Measurements from ENCODE around the gene RPS6KC1.
"Not testable (repeated sequence)": the region's sequence is repeated elsewhere in the genome, so short reads cannot be mapped to it uniquely, and the experiment has no call there.

The RPS6KC1 gene

DNA sequence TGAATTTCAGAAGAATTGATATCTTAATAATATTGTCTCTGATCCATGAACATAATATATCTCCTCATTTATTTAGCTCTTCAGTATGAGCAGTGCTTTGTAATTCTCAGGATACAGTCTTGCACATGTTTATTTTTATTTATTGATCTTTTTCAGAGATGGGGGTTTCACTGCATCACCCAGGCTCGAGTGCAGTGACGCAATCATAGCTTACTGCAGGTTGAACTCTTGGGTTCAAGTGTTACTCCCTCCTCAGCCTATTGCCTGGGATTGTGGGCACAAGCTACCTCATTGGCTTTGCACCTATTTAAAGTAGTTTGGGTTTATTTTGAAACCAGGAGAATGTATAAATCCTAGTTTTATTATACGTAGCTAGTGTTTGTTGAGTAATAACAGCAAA lies 4.7 kb downstream of the RPS6KC1 start:
- DNase-seq (ENCODE audit: low read depth): no peak

DNA sequence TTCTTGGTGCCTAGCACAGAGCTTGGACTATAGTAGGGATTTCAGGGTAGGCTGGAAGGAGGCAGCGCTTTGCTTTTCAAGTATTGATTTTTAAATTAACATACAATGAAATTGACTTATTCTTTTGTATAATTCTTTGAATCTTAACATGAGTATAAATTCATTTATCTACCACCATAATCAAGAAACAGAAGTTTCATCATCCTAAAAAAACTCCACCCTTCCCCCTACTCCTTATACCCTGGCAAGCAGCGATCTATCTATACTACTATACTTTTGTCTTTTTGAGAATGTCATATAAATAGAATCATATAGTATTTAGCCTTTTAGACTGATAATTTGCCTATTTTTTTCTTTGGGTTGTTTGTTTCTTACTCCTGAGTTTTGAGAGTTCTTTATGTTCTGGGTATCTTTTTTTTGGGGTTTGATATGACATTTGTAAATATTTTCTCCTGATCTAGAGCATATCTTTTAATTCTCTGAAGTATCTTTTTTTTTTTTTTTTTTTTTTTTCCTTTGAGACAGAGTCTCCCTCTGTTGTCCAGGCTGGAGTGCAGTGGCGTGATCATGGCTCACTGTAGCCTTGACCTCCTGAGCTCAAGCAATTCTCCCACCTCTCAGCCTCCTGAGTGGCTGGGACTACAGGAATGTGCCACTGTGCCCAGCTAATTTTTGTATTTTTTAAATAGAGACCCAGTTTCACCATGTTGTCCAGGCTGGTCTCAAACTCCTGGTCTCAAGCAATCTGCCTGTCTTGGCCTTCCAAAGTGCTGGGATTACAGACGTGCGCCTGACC lies 6.4 kb downstream of the RPS6KC1 start:
- DNase-seq (ENCODE audit: low read depth): no peak

DNA sequence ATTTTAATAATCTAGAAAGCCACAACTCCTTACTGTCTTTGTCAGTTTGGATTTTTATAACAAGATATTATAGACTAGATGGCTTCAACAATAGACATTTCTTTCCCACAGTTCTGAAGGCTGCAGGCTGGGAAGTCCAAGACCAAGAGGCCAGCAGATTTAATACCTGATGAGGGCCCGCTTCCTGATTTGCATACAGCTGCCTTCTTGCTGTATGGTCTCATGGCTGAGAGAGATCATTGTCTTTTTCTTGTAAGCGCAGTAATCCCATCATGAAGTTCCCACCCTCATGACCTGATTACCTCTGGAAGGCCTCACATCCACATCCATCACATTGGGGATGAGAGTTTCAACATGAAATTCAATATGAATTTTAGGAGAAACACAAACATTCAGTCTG lies 9.8 kb downstream of the RPS6KC1 start:
- DNase-seq (ENCODE audit: low read depth): no peak

GRCh38 chr1:213061263-213061662 lies 10.2 kb downstream of the RPS6KC1 start:
- no peak for DNase-seq (ENCODE audit: low read depth)

DNA sequence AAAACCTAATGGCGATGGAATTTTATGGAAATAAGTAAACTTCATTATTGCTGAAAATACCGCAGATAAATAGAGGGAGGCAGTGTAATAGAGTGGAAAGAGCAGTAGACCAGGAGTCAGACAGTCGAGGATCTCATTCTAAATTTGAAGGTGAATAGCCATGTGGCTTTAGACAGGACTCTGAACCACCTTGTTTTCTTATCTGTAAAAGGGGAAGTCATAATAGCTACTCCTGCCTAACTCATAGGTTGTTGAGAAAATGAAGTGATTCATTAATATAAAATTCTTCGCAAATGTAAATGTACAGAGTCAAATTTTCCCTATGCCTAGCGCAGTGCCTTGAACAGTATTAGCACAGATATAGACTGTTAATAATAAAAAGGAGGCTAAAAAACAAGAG lies 14.8 kb downstream of the RPS6KC1 start:
- no peak for DNase-seq (ENCODE audit: low read depth)

- no peak for DNase-seq (ENCODE audit: low read depth)
Observed at GRCh38 chr1:213066363-213066762, 15.3 kb downstream of the RPS6KC1 start.

- DNase-seq (ENCODE audit: low read depth): no peak
Observed at GRCh38 chr1:213067352-213067751, 16.3 kb downstream of the RPS6KC1 start.

DNA sequence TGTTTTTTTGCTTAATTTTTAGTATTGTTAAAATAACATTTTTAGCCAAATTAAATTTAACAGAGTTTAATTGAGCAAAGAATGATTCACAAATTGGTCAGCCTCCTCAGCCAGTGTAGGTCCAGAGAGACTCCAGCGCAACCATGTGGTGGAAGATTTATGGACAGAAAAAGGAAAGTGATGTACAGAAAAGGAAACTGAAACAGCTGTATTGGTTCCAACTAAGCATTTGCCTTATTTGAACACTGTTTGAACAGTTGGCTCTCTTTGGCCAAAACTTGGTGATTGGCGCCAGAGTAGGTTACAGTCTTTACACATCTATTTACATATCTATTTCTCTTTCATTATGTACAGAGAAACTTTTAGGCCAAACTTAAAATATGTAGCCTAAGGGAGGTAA lies 19.4 kb downstream of the RPS6KC1 start:
- DNase-seq (ENCODE audit: low read depth): peak; percentile 88

GRCh38 chr1:213075725-213076124 lies 24.7 kb downstream of the RPS6KC1 start:
- DNase-seq (ENCODE audit: low read depth): no peak

DNA sequence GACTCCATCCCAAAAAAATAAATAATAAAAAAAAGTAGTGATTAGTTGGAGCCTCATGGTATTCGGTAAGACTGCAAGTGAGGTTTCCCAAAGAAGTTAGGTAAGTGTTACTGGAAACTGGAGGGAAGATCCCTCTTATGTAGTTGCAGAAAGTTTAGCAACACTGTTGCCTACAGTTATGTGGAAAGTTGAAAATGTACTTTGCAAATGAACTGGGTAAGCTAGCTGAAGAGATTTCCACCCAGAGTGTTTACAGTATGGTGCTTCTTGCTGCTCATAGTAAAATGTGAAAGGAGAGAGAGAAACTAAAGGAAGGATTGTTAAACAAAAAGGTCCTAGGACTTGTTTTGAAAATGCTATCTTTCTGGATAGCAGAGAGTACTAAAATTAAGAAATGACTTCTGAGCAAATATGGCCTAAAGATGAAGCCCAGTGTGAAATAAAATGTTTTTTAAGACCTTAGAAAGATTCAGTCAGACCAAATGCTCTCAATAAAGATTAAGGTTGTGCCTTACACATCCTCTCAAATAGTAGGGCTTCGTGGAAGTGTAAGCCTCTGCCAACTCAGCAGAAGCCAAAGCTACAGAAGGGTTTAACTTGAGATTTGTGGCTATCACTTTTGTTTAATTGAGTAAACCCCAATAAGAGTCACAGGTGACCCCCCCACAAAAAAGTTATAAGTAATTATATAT lies 31.5 kb downstream of the RPS6KC1 start:
- DNase-seq (ENCODE audit: low read depth): no peak

DNA sequence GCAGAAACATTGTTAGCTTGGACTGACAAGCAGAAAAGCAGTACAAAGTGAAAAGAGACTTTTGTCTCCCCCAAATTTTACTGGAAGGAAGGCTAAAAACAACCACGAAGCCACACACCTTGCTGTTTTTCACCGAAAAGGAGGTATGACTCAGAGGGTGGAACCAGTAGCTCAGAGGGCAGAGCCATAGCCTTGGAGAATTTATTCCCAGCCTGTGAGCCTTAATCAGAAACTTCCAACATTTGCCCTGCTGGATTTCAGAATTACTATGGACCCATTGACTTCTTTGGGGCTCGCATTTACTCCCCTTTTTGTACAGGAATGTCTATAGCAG lies 32.0 kb downstream of the RPS6KC1 start:
- no peak for DNase-seq (ENCODE audit: low read depth)

DNA sequence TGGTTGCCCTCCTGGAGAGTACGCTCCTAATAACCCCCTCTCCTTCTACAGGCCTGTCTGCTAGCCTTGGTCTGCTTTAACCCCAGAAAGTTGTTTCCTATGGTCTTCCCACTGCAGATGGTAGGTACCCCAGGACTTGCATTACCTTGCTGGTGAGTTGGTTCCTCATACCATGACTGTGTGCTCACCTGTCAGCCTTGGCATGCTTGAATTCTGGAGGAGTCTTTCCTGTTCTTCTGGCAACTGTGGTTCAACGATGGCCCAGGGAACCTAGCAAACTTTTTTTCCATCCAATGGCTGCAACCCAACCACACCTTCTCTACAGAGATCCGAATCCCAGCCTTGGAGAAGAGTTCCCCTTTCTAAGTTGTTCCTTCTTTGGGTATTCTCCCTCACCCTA lies 36.9 kb downstream of the RPS6KC1 start:
- DNase-seq (ENCODE audit: low read depth): no peak

DNA sequence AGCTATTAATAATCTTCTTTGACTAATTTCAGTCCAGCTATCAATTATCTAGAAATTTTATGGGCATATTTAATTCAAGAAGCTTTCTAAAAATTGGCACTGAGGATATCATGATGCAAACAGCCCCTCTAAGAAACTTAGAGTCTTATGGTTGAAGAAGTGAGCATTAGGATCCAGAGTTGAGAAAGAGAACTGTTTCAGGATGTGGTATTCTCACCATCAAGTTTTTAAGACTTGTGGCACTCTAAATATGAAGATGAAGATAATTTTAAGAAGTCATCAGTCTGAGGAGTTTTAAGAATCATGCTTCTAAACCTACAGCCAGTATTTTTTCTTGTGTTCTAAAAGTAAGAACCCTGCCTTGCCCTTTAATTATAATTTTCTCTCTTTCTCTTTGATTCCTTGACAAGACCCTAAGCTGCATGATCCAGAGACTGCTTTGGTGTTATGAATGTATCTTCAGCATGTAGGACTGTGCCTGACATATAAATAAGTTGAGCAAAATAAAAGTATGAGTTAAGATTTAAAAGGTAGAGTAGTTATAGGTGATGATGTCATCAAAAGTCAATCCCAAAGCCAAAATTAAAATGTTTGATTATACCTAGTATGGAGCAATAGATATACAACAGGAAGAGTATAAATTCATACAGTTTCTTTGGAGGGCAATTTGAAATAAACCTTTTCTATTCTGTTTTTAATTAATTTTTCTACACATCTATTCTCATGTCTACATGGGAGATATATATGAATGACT lies 39.1 kb downstream of the RPS6KC1 start:
- DNase-seq (ENCODE audit: low read depth): no peak

GRCh38 chr1:213094446-213094845 lies 43.4 kb downstream of the RPS6KC1 start:
- DNase-seq (ENCODE audit: low read depth): no peak

- DNase-seq (ENCODE audit: low read depth): no peak
Observed at GRCh38 chr1:213095467-213095866, 44.4 kb downstream of the RPS6KC1 start.

- DNase-seq (ENCODE audit: low read depth): no peak
Observed at GRCh38 chr1:213099682-213100399, 48.8 kb downstream of the RPS6KC1 start.

DNA sequence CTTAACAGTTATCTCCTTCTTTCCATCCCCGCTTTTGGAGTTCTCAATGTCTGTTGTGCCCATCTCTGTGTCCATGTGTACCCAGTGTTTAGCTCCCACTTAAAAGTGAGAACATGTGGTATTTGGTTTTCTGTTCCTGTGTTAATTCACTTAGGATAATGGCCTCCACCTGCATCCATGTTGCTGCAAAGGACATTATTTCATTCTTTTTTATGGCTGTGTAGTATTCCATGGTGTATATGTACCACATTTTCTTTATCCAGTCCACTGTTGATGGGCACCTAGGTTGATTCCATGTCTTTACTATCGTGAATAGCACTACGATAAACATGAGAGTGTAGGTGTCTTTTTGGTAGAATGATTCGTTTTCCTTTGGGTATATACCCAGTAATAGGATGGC lies 49.5 kb downstream of the RPS6KC1 start:
- not testable (repeated sequence) for DNase-seq (ENCODE audit: low read depth)

- no peak for DNase-seq (ENCODE audit: low read depth)
Observed at GRCh38 chr1:213103377-213104306, 52.6 kb downstream of the RPS6KC1 start.

GRCh38 chr1:213104604-213105003 lies 53.6 kb downstream of the RPS6KC1 start:
- no peak for DNase-seq (ENCODE audit: low read depth)

DNA sequence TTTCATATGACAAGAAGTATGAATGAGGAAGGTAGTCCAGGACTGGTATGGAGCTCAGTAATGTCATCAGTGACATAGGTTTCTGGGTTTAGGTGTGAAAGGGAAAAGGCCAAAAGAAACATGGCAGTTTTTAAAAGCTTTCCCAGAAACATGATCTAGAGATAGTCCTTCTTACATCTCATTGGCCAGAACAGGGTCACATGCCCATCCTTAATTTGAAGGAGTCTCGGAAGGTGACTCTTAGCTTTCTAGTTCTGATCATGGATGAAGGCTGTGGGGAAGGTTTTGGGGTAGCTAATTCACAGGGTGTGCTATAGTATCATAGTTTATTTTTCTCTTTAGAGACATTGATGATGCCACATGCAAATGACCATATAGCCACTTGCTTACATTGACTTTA lies 55.3 kb downstream of the RPS6KC1 start:
- DNase-seq (ENCODE audit: low read depth): no peak

- no peak for DNase-seq (ENCODE audit: low read depth)
Observed at GRCh38 chr1:213107613-213108012, 56.6 kb downstream of the RPS6KC1 start.

Measured in ELR (cell line).